IMR-90 (cell line): ENCODE measurements around the gene CD300LF. TPM values are rescaled to one million over a fixed set of nuclear protein-coding genes. Genes with fewer than 3 reads are reported as not detected.
A peak's percentile ranks its signal among the peaks of the same experiment; 100 is the strongest.

Source experiments
- ATAC-seq: fragments of 200-7000 bp; cut with Tn5 transposase; 2 replicates; pipeline ENCODE4 v1.9.1; 2020; ENCODE audit warnings: low read depth, mild to moderate bottlenecking, moderate library complexity
- BruUV-seq: library from RNA; stranded (reverse); fragments of 400-500 nt; replicated peaks from 2 replicates; lab custom pipeline; 2021; lab: Mats Ljungman, UMichigan
- CTCF ChIA-PET: fragments of 300-600 bp; formaldehyde crosslinking; extraction: SDS; loops from one replicate; lab custom pipeline; 2021; ENCODE audit warnings: antibody characterized with exemption; lab: Yijun Ruan, JAX
- POLR2A ChIA-PET: fragments of 300-600 bp; sonication (Branson Sonifier 250); formaldehyde crosslinking; loops from one replicate; lab custom pipeline; 2022; ENCODE audit warnings: antibody characterized with exemption; ENCODE audit not compliant: unreplicated experiment; lab: Charles Lee
- DNase-seq: peaks from one replicate; pipeline ENCODE4 v3.0.0; 2013
- H2AFZ ChIP-seq: replicated peaks from 2 replicates; pipeline ENCODE3; 2013; ENCODE audit warnings: low read length, mild to moderate bottlenecking; ENCODE audit not compliant: poor library complexity
- H2AK5ac ChIP-seq: 2 replicates; pipeline ENCODE4 v1.6.1; 2013; ENCODE audit warnings: low read depth, low read length, inconsistent platforms
- H2AK9ac ChIP-seq: replicated peaks from 2 replicates; pipeline ENCODE3; 2013; ENCODE audit warnings: mild to moderate bottlenecking, low read depth, low read length, moderate library complexity; ENCODE audit not compliant: poor library complexity
- H2BK120ac ChIP-seq: 2 replicates; pipeline ENCODE4 v1.6.1; 2013; ENCODE audit warnings: low read depth, low read length, inconsistent platforms
- H2BK15ac ChIP-seq: 3 replicates; pipeline ENCODE4 v1.6.1; 2013; ENCODE audit warnings: low read depth, low read length, inconsistent platforms
- H2BK20ac ChIP-seq: 2 replicates; pipeline ENCODE4 v1.6.1; 2013; ENCODE audit warnings: low read depth, mild to moderate bottlenecking, inconsistent platforms, low read length, moderate library complexity
- H2BK5ac ChIP-seq: 2 replicates; pipeline ENCODE4 v1.6.1; 2013; ENCODE audit warnings: mild to moderate bottlenecking, low read depth, low read length, inconsistent platforms; ENCODE audit not compliant: poor library complexity, severe bottlenecking
- H3K14ac ChIP-seq: replicated peaks from 2 replicates; pipeline ENCODE4 v1.6.1; 2013; ENCODE audit warnings: low read depth, low read length, inconsistent platforms
- H3K18ac ChIP-seq: 2 replicates; pipeline ENCODE4 v1.6.1; 2013; ENCODE audit warnings: low read depth, low read length, control low read depth
- H3K23ac ChIP-seq: 2 replicates; pipeline ENCODE4 v1.6.1; 2013; ENCODE audit warnings: low read depth, low read length, inconsistent platforms
- H3K27ac ChIP-seq: 2 replicates; pipeline ENCODE4 v1.5.1; 2013; ENCODE audit warnings: mild to moderate bottlenecking, control low read depth, low read length; ENCODE audit not compliant: insufficient read depth
- H3K27me3 ChIP-seq: 2 replicates; pipeline ENCODE4 v1.6.1; 2013; ENCODE audit warnings: low read length; ENCODE audit not compliant: control insufficient read depth, insufficient read depth
- H3K36me3 ChIP-seq: 2 replicates; pipeline ENCODE4 v1.6.1; 2013; ENCODE audit warnings: low read length, mixed read lengths; ENCODE audit not compliant: control insufficient read depth, insufficient read depth
- H3K4ac ChIP-seq: 2 replicates; pipeline ENCODE4 v1.6.1; 2013; ENCODE audit warnings: low read depth, low read length, inconsistent platforms
- H3K4me1 ChIP-seq: 2 replicates; pipeline ENCODE4 v1.6.1; 2013; ENCODE audit warnings: low read length, mixed read lengths; ENCODE audit not compliant: control insufficient read depth, insufficient read depth
- H3K4me2 ChIP-seq: 2 replicates; pipeline ENCODE4 v1.6.1; 2013; ENCODE audit warnings: low read depth, mild to moderate bottlenecking, control low read depth, low read length, moderate library complexity
- H3K4me3 ChIP-seq: 2 replicates; pipeline ENCODE4 v1.5.1; 2013; ENCODE audit warnings: low read depth, mild to moderate bottlenecking, control low read depth, low read length, moderate library complexity; ENCODE audit not compliant: insufficient read depth
- H3K56ac ChIP-seq: 2 replicates; pipeline ENCODE4 v1.6.1; 2013; ENCODE audit warnings: low read length, inconsistent platforms; ENCODE audit not compliant: insufficient read depth; ENCODE audit errors: extremely low read depth
- H3K79me1 ChIP-seq, 2 experiments: 2 replicates each; pipeline ENCODE4 v1.6.1; 2013; ENCODE audit warnings: low read length in 2 of 2, inconsistent platforms in 1 of 2, low read depth in 1 of 2
- H3K9ac ChIP-seq: 2 replicates; pipeline ENCODE4 v1.6.1; 2013; ENCODE audit warnings: low read depth, low read length, control low read depth
- H3K9me1 ChIP-seq: 2 replicates; pipeline ENCODE4 v1.6.1; 2013; ENCODE audit warnings: low read length, inconsistent platforms; ENCODE audit not compliant: insufficient read depth
- H3K9me3 ChIP-seq: 2 replicates; pipeline ENCODE4 v1.6.1; 2013; ENCODE audit warnings: low read length; ENCODE audit not compliant: control insufficient read depth, insufficient read depth
- H4K20me1 ChIP-seq: 2 replicates; pipeline ENCODE4 v1.6.1; 2013; ENCODE audit warnings: low read length, inconsistent platforms; ENCODE audit not compliant: insufficient read depth
- H4K5ac ChIP-seq: 2 replicates; pipeline ENCODE4 v1.6.1; 2013; ENCODE audit warnings: mild to moderate bottlenecking, low read depth, low read length, control low read depth
- H4K8ac ChIP-seq, 2 experiments: 2 replicates each; pipeline ENCODE4 v1.6.1; 2013; ENCODE audit warnings: low read depth in 2 of 2, low read length in 2 of 2, control low read depth in 1 of 2, inconsistent platforms in 1 of 2
- H4K91ac ChIP-seq: 2 replicates; pipeline ENCODE4 v1.6.1; 2013; ENCODE audit warnings: low read depth, low read length, inconsistent platforms; ENCODE audit not compliant: insufficient read depth
- BHLHE40 ChIP-seq: fragments of 150-350 bp; IDR thresholded peaks from 2 replicates; pipeline ENCODE4 v1.6.1; 2016; ENCODE audit warnings: mild to moderate bottlenecking, low read depth, low read length
- CEBPB ChIP-seq: IDR thresholded peaks from 2 replicates; pipeline ENCODE4 v1.6.1; 2012; ENCODE audit warnings: low read depth, low read length, improper control_type of control experiment
- CHD1 ChIP-seq: IDR thresholded peaks from 2 replicates; pipeline ENCODE4 v1.6.1; 2012; ENCODE audit warnings: low read depth, low read length, improper control_type of control experiment
- ELK1 ChIP-seq: fragments of 150-350 bp; IDR thresholded peaks from 2 replicates; pipeline ENCODE4 v1.6.1; 2016; ENCODE audit warnings: low read depth, mild to moderate bottlenecking, low read length, moderate library complexity, borderline replicate concordance
- MAFK ChIP-seq: IDR thresholded peaks from 2 replicates; pipeline ENCODE4 v1.6.1; 2012; ENCODE audit warnings: low read depth, low read length, improper control_type of control experiment
- MAZ ChIP-seq: IDR thresholded peaks from 2 replicates; pipeline ENCODE4 v1.6.1; 2012; ENCODE audit warnings: low read depth, mild to moderate bottlenecking, low read length, improper control_type of control experiment, moderate library complexity, borderline replicate concordance
- MXI1 ChIP-seq: IDR thresholded peaks from 2 replicates; pipeline ENCODE4 v1.6.1; 2012; ENCODE audit warnings: low read depth, mild to moderate bottlenecking, low read length, moderate library complexity, borderline replicate concordance
- NFE2L2 ChIP-seq: fragments of 150-350 bp; IDR thresholded peaks from 2 replicates; pipeline ENCODE4 v1.6.1; 2016; ENCODE audit warnings: low read depth, mild to moderate bottlenecking, low read length
- POLR2A ChIP-seq: IDR thresholded peaks from 2 replicates; pipeline ENCODE4 v1.6.1; 2012; ENCODE audit warnings: mild to moderate bottlenecking, low read depth, low read length
- USF2 ChIP-seq: fragments of 150-350 bp; IDR thresholded peaks from 2 replicates; pipeline ENCODE4 v1.6.1; 2017; ENCODE audit warnings: mild to moderate bottlenecking, antibody characterized with exemption, low read length, low read depth
- WGBS, 2 experiments: methylation state at CpG; one replicate each; pipeline versions ENCODE4 v1.1.5 to v1.1.7; 2013; ENCODE audit warnings: missing lambda C conversion rate in 2 of 2; ENCODE audit not compliant: insufficient read length in 1 of 2; ENCODE audit errors: extremely low coverage in 2 of 2; 5-methylcytosine and 5-hydroxymethylcytosine counted together
- dilution Hi-C: fragments of 300-500 bp; cut with HindIII; formaldehyde crosslinking; loops from one replicate; pipeline ENCODE4 v1.14.3; 2018; ENCODE audit warnings: low sequenced_read_pairs; ENCODE audit not compliant: unreplicated experiment
- in situ Hi-C: fragments of 300-500 bp; cut with MboI; formaldehyde crosslinking; loops from 3 replicates; pipeline ENCODE4 v1.14.3; 2019; ENCODE audit warnings: low sequenced_read_pairs, inconsistent platforms, mixed read lengths
- intact Hi-C: fragments of 100-400 bp; cut with micrococcal nuclease; formaldehyde crosslinking; loops from 2 replicates; pipeline ENCODE4 v1.10.0; 2022
- polyA plus RNA-seq, 3 experiments: library from polyadenylated mRNA; depleted of rRNA; stranded (reverse); fragments of >200 nt; gene quantifications; 2 replicates each; pipeline ENCODE4 v1.2.3, GENCODE V29; 2012; ENCODE audit warnings: low replicate concordance in 1 of 3
- total RNA-seq: library from RNA; depleted of rRNA; stranded (reverse); fragments of >200 nt; gene quantifications from 2 replicates; pipeline ENCODE4 v1.2.3, GENCODE V29; 2012

The CD300LF gene
- total and polyA plus RNA-seq, 2 of the 4 experiments (the other 2 are of a cell fraction): not detected

GRCh38 chr17:74746922-74747321 is 34.2 kb upstream of the CD300LF start:
- ATAC-seq (no peak), DNase-seq (no peak)
- BruUV-seq: no TSS peak
- no peak overlapping the region for H3K4ac ChIP-seq
- H4K8ac ChIP-seq: no peak overlapping the region
- no peak overlapping the region for H3K4me2 ChIP-seq
- H3K36me3 ChIP-seq: no peaks in the 10 kb centered on the region
- in situ Hi-C loops: loop anchor here (10.0 kb wide), 1 partner anchor 208 kb away; no protein-coding TSS in a partner anchor
- no peak overlapping the region for H3K27ac ChIP-seq
- peaks cover 4% of the 10 kb centered on the region; the same call in 1 of the 2 replicates for H4K20me1 ChIP-seq
- H2BK20ac ChIP-seq: 0 out of 2 replicates have a peak overlapping the region, but pooled peaks have one; percentile 31
- H2BK15ac ChIP-seq: no peak overlapping the region
- CTCF ChIA-PET: interaction anchor here (0.6 to 1.9 kb wide), 6 partner anchors 24 to 211 kb away, joined by 3 to 5 read pairs (median 4); no protein-coding TSS in a partner anchor
- no peaks in the 10 kb centered on the region for H3K9me3 ChIP-seq
- H3K27me3 ChIP-seq: no peaks in the 10 kb centered on the region; the same call in 1 of the 2 replicates
- H3K9ac ChIP-seq: no peak overlapping the region
- H3K14ac ChIP-seq: no peak overlapping the region
- no peak overlapping the region for H3K4me3 ChIP-seq
- no peak overlapping the region for H4K5ac ChIP-seq
- TF ChIP-seq MAFK (no peak), MXI1 (no peak), CEBPB (no peak), NFE2L2 (no peak), USF2 (no peak), POLR2A (no peak), ELK1 (no peak), BHLHE40 (no peak), CHD1 (no peak), MAZ (no peak)
- peaks cover 11% of the 10 kb centered on the region; the same call in 1 of the 2 replicates for H3K4me1 ChIP-seq
- H3K56ac ChIP-seq: no peak overlapping the region
- peaks cover 6 to 16% of the 10 kb centered on the region in 2 experiments for H3K79me1 ChIP-seq
- no peak overlapping the region for H4K91ac ChIP-seq
- H3K18ac ChIP-seq: no peak overlapping the region
- intact Hi-C loops: loop anchor here (5.0 kb wide), 1 partner anchor 95 kb away; no protein-coding TSS in a partner anchor
- no peak overlapping the region for H2BK5ac ChIP-seq
- no peak overlapping the region for H3K23ac ChIP-seq
- no peak overlapping the region for H2AK5ac ChIP-seq
- peak overlapping the region; percentile 55 for H2AK9ac ChIP-seq
- POLR2A ChIA-PET: no interaction called here
- peaks cover 3% of the 10 kb centered on the region for H3K9me1 ChIP-seq
- WGBS, 2 experiments: 36% methylated on average over 4 of the region's 6 CpGs; no CpG with 5 or more reads in 1 of the 2 experiments
- dilution Hi-C loops: no loop called here
- peak overlapping the region; percentile 13 for H2AFZ ChIP-seq
- H2BK120ac ChIP-seq: no peak overlapping the region
